ENCODE measurements around the gene SARDH.

SARDH gene, protein sequence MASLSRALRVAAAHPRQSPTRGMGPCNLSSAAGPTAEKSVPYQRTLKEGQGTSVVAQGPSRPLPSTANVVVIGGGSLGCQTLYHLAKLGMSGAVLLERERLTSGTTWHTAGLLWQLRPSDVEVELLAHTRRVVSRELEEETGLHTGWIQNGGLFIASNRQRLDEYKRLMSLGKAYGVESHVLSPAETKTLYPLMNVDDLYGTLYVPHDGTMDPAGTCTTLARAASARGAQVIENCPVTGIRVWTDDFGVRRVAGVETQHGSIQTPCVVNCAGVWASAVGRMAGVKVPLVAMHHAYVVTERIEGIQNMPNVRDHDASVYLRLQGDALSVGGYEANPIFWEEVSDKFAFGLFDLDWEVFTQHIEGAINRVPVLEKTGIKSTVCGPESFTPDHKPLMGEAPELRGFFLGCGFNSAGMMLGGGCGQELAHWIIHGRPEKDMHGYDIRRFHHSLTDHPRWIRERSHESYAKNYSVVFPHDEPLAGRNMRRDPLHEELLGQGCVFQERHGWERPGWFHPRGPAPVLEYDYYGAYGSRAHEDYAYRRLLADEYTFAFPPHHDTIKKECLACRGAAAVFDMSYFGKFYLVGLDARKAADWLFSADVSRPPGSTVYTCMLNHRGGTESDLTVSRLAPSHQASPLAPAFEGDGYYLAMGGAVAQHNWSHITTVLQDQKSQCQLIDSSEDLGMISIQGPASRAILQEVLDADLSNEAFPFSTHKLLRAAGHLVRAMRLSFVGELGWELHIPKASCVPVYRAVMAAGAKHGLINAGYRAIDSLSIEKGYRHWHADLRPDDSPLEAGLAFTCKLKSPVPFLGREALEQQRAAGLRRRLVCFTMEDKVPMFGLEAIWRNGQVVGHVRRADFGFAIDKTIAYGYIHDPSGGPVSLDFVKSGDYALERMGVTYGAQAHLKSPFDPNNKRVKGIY

DNA sequence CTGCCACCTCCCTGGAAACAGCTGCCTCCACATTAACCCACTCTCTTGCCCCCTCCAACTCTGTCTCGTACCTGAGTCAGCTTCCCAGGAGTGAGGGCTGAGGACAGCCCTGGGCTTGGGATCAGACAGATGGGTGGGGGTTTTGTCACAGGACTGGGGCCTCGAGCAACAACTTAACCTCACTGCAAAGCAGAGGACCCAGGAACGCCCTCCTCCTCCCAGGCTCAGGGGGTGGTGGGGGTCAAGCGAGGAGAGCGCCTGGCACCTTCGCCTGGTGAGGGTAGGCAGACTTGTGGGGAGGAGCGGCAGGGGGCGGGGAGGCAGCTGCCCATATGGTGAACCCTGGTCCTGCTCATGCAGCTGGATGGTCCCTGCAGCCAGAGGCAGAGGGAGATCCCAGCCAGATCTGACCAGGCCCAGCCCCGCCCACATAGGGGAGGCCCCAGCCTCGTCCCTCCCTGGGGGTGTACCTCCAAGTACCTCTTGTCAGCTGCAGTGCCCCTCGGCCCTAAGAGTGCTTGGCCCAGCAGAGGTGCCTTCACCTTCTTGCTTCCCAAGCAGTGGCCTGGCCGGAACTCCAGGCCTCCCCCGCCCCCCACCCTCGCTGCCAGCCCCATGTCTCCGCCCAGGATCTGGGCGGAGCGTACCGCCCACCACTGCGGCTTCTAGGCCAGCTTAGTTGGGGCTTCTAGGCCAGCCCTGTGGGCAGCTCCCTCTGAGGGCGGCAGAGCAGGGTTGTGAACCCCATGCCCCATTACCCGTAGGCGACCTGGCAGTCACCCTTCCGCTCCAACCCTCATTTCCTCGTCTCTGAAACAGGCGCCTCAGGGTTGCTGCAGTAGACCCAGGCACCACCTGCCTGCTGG, at the start of gene SARDH:
Gene SARDH, minus strand, starts transcription at position 579 of the 866 bp plus-strand sequence. CDS start 4,179 bp downstream, outside the sequence.
- in situ Hi-C loops (cut with MboI; ENCODE audit: low sequenced_read_pairs), result no loop called here

DNA sequence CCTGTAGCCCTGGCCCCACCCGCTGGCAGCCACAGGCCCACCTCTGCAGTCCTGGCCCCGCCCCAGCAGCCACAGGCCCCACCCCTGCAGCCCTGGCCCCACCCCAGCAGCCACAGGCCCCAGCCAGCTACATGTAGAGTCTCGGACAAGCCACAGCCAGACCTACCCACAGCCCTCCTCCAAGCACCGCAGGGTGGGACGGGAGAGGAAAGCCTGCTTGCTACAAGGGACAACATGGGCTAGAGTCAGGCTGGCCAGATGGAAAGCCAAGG, 49.5 kb upstream of the SARDH start:
- in situ Hi-C loops (cut with MboI; ENCODE audit: low sequenced_read_pairs), result loop anchor here (10.0 to 25.0 kb wide), 2 partner anchors 207 to 300 kb away; partner anchors contain the start of gene VAV2

DNA sequence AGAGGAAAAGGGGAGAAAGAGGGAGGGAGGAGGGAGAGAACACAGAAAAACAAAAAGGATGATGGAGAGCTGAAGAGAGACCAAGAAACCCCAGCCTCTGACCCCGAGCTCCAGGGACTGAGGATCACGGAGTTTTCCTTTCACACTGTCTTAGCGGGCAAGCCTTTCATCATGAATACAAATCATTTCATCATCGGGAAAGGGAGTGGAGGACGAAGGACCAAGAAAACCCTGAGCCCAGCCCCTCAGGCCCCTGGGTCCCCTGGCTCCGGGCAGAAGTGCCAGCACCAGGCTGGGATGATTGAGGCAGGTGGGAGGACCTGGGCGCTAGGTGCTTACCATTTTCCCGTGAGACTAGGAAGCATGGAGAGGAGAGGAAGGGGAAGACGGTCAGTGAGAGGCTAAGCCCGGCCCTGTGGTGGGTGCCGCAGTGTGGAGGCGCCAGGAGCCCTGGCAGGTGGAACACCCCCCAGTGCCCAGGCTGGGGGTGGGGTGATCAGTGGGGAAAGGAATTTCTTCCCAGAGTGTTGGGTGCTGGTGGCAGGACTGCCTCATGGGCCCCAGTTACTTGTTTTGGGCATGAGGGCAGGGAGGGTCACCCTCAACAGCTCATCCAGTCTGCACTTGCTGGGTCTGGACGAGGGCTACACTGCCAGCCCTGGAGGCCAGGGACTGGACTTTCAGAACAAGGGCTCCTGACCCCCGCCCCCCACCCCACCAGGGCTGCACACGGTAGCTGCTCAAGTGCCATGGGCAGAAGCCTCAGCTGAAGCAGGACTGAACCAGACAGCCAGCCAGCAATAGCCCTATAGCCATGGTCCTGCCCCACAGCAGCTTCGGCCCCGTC, 49.0 kb upstream of the SARDH start:
- in situ Hi-C loops (cut with MboI; ENCODE audit: low sequenced_read_pairs), result loop anchor here (10.0 to 25.0 kb wide), 2 partner anchors 208 to 300 kb away; partner anchors contain the start of gene VAV2

DNA sequence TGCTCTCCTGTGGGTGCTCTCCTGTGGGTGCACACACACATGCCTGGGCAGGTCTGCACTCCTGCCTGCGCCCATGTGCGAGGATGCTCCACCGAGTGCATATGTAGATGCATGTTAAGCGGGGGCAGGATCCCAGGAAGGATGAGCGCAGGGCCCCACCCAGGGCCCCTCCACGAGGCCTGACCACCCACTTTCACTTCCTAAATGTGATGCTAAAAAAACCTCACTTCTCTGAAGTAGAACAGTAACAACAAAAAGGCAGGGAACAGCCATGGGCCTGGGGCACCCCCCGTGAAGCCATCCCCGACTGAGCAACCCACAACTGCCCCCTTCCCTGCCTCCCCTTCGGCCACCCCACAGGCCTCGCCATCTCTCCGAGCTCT, 48.2 kb upstream of the SARDH start:
- in situ Hi-C loops (cut with MboI; ENCODE audit: low sequenced_read_pairs), result loop anchor here (10.0 to 25.0 kb wide), 2 partner anchors 208 to 301 kb away; partner anchors contain the start of gene VAV2

DNA sequence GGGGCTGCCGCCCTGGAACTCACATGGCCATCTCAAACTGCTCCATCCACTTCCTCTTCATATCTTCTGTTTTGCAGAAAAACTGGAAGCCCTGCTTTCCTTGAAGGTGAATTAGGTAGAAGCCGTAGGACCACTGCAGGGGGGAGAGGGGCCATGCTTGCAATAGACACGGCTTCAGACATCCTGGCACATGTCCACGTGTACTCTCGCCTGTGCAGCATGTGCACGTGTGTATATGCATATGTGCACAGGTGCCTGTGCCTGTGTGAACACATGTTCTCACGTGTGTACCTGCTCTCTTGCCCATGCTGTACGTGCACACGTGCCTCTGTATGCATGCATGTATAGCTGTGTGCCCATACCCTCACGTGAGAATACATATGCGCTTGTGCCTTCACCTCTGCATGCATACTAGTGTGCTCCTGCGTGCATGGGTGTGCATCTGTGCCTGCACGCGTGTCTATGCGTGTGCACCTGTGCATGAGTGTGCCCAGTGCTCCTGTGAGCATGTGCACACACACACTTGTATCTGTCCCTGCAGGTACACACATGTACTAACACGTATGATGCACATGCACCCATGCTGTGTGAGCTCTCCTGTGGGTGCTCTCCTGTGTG, 47.7 kb upstream of the SARDH start:
- in situ Hi-C loops (cut with MboI; ENCODE audit: low sequenced_read_pairs), result loop anchor here (10.0 to 25.0 kb wide), 2 partner anchors 209 to 301 kb away; partner anchors contain the start of gene VAV2

DNA sequence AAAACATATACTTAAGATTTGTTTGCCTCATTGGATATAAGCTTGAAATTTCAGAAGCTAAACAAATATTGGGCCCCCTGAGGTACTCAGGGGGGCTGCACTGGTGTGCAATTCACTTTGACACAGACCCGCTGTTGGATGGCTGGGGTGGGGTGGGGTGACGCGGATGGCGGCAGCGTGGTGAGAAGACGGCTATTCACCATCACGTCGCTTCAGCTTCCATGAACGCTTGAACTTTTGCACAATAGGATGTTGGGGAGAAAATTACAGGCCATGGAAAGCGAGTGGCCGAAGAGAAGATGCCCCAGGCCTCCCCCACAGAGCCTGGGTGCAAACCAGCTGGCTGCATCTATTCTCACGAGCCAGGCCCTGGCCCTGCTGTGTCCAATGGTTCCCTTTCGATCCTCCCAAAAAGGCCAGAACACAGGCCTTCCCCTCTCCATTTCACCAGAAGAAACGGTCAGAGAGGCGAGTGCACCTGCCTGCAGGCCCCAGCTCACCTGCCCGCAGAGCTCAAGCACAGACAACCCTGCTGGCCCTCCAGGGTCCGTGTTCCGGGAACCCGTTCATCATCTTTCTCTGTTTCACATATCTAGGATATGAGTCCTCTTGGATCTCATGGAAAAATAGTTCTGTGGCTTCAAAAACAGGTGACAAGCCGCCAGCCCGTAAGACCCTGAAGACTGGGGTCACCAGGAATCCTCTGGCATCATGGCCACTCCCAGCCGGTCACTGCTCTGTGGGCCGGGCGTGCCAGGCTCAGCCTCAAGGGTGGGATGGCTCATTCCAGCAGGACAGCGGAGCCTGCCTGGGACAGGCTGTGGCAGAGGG, 46.8 kb upstream of the SARDH start:
- in situ Hi-C loops (cut with MboI; ENCODE audit: low sequenced_read_pairs), result loop anchor here (10.0 to 25.0 kb wide), 2 partner anchors 210 to 302 kb away; partner anchors contain the start of gene VAV2

DNA sequence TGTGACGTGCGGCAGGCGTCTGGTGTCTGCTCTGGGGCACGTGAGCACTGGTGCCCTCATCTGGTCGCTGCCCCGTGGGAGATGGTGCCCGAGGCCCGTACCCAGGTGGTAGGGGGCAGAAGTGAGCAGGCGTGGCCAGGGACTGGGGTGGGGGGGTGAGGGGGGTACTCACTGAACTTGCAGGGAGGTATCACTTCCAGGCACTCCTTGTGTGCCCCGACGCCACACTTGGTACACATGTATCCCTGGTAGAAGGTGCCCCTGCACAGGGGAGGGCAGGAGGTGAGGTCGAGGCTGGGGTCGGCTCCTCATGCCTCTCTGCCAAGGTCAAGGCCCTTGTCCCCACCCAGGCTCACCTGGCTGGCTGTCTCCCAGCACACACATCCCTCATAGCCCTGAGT, 45.2 kb upstream of the SARDH start:
- in situ Hi-C loops (cut with MboI; ENCODE audit: low sequenced_read_pairs), result loop anchor here (10.0 to 25.0 kb wide), 2 partner anchors 211 to 304 kb away; partner anchors contain the start of gene VAV2

DNA sequence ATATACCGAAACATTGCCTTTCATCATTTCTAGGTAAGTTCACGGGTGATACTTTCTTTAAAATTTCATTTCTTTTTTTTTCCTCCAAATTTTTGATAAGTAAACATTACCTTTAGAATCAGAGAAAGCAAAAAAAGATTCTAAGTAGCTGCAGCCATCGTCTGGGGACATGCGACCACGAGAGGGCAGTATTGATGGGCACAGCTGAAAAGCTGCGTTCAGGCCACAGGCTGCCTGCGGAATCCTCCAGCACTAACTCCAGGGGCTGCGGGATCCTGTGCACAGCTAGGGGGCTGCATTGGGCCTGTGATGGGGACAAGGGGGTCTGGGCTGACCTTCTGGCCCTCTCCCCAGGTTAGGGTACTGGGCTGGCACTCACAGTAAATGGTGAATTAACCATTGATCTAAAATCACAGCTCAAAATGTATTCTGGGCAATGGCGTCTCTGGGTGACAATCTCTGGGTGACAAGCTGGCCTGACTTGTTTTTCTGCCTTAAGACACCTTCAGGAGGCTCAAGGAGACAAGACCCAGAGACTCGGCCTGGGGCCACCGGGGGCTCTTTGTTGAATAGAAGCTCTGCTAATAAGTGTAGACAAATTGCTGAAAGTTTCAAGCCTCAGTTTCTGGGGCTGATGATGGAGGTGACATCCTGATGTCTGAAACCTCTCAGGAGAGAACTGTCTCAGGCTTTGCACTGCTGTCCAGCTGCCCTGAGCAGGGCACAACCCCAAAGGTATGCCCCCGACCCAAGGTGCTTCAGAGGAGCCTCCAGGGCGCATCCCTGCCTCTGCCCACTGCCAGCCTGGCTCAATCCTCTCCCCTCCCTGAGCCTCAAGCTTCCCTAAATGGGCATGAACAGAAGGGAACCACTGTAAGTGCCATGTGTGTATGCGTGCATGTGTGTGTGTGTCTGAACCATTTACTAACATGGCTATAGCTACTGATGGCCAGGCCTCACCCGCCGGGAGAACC, 44.3 kb upstream of the SARDH start:
- in situ Hi-C loops (cut with MboI; ENCODE audit: low sequenced_read_pairs), result loop anchor here (10.0 to 25.0 kb wide), 2 partner anchors 212 to 305 kb away; partner anchors contain the start of gene VAV2

DNA sequence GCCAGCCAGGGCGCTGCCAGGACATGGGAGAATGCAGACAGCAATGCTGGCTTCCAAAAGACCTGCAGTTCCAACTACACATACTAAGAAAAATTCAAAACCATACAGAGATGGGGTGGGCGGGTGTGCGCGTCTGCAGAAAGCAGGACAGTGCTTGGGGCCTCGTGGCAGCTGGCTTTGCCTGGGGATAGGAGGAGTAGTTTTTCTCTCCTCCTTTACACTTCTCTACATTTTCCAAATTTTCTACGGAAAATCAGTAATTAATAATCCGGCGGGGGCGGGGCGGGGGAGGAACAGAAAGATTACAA, 43.6 kb upstream of the SARDH start:
- in situ Hi-C loops (cut with MboI; ENCODE audit: low sequenced_read_pairs), result loop anchor here (10.0 to 25.0 kb wide), 2 partner anchors 213 to 306 kb away; partner anchors contain the start of gene VAV2

DNA sequence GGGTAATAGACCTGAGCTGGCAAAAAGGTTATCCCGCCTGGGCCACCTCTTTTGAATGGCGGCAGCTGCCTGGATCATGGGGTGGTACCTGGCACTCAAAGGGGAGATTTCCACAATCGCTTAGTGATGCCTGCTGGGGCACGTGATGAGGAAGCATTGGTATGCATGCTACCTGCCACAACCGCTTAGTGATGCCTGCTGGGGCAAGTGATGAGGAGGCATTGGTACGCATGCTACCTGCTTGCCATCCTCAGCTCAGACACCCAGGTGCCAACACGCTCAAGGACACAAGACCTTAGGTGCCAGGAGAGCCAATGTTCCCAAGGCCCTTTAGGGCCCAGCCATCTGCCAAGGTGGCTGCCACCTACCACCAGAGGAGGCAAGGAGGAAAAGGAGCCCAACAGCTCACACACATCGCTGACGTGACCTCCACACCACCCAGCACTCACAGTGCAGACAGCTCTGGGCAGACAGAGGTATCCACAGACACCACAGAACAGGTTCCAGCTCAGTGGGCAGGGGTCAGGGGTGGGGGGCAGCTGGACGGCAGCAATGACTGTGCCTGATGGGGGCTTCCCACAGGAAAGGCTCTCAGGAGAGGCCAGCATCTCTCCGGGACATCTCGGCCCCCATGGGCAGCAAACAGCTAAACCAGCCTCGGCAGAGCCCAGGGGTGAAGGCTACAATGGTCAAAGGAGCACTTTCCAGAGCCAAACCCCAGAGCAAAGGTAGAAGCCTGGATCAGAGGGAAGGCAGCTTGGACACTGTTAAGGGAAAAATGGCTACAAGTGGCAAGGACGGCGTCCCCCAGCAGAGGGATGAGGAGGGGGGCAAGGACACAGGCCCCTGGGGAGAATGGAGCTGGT, 43.0 kb upstream of the SARDH start:
- in situ Hi-C loops (cut with MboI; ENCODE audit: low sequenced_read_pairs), result loop anchor here (10.0 to 25.0 kb wide), 2 partner anchors 214 to 306 kb away; partner anchors contain the start of gene VAV2

DNA sequence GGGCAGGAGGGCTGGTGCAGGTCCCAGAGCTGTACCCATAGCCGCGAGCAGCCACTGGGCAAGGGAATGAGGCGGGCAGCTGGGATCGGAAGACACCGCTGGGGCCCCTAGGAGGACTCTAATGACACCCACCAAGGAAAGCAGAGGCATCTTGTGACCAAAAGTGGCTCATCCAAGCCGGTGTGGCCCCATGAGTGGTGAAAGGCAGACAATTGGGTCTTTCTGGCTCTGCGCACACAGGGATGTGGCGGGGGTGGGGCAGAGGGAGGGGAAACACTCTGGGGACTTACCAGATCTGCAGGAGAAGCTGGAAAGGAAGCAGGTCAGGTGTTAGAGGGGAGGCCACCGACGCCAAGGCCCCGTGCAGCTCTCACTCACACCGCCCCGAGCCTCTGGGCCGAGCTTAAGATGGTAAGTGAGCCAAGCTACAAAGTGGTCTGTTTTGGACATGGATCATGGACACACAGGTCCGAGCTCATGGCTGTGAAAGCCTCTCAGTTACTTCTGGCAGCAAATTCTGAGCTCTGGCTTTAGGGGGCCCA, 42.3 kb upstream of the SARDH start:
- in situ Hi-C loops (cut with MboI; ENCODE audit: low sequenced_read_pairs), result loop anchor here (10.0 to 25.0 kb wide), 2 partner anchors 214 to 307 kb away; partner anchors contain the start of gene VAV2

DNA sequence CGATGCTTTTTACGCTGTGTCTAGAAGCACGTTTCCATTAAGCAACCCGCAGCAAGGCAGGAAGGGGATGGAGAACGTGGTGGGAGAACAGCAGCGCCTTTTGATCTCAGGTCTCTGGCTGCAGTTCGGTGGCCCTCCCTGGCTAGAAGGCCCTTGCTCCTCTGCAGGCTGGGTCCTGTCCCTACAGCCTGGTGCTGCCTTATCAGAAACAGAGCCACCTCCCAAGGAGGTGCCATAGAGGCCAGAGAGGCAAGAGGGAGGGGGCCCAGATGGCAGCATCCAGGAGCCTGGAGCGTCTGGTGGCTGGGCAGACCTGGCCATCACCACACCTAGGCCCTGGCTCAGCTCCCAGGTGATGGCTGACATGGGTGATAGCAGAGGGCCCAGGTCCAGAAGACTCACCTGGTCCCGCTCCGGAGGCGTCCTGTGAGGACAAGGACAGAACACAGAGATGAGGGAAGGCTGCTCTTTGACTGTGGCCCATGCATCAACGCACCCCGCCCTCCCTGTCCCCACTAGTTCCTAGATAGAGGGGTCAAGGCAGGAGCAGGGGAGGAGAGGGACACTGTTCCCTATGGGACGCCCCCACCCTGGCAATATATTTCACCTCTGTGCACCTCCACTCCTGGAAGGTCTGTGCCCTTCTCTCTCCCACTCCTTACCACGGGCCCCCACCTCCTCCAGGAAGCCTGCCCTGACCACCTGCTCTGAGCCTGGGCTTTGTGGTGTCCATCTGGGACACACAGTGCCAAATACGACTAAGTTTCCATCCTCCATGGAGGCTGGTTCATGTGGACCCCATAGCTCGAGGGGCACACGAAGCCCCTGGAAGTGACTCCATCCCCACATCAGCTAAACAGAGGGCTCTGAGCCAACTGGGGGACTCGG, 41.6 kb upstream of the SARDH start:
- in situ Hi-C loops (cut with MboI; ENCODE audit: low sequenced_read_pairs), result loop anchor here (10.0 to 25.0 kb wide), 2 partner anchors 215 to 308 kb away; partner anchors contain the start of gene VAV2

DNA sequence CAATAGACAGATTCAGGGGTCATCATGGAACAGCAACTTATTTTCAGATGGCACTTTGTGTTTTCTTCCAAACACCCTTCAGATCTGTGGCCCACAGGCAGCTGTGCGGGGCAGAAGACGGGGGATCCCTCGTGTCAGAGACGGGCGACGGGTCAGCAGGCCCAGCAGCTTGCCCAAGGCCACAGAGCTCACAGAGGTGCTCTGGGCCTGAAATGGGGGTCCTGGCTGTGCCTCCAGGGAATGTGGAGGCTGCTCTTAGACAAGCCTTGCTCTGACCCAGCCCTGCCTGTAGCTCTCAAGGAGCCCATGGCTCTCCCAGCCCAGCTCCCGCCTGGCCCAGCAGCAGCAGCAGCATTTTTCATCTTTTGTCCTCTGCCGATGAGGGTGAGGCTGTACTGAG, 40.9 kb upstream of the SARDH start:
- in situ Hi-C loops (cut with MboI; ENCODE audit: low sequenced_read_pairs), result loop anchor here (25.0 kb wide), 1 partner anchor 308 kb away; no protein-coding TSS in a partner anchor

DNA sequence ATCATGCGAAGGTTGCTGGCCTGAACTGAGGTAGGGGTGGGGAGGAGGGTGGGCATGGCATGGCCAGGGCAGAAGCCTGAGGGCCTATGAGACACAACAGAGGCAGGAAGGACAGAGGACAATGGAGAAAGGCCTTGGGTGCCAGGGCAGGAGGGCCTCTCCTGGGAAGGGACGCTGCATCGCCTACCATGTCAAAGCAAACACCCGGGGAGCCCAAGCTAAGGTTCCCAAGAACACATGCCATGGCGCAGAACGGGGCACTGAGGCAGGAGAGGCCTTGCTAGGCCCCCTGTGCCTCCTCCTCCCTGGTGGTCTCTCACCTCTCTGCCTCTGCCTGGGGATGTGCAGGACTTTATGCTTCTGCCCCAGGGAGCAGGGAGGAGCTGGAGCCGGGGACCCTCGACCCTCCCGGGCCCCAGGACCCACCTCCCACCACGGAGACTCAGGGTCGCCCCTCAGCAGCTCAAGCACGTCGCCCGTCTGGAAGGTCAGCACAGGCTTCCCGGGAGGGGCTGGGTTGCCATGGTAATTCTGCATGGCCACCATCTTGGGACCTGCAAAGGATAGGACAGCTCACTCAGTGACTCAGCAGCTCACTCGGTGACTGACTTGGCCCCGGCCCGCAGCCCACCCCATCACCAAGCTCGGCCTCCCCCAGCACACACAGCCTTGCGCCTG, 40.3 kb upstream of the SARDH start:
- in situ Hi-C loops (cut with MboI; ENCODE audit: low sequenced_read_pairs), result loop anchor here (25.0 kb wide), 1 partner anchor 309 kb away; no protein-coding TSS in a partner anchor

Measured in HL-60/S4 treated with retinoic acid at 250 ng/mL for 4 days and 3 days (cell line).